K562 (cell line): ENCODE results near the gene COL4A6. TPM values are rescaled to one million over a fixed set of nuclear protein-coding genes. Genes with fewer than 3 reads are reported as not detected.

ENCODE experiments used
- ARID3A ChIP-seq: IDR thresholded peaks from 2 replicates; pipeline ENCODE4 v1.6.1; 2012; ENCODE audit warnings: low read depth, low read length, improper control_type of control experiment, borderline replicate concordance
- CGGBP1 ChIP-seq: fragments of 250-450 bp; sonication (Bioruptor Pico); IDR thresholded peaks from 2 replicates; pipeline ENCODE4 v1.9.0; 2021; ENCODE audit warnings: mild to moderate bottlenecking
- CHD2 ChIP-seq: IDR thresholded peaks from 2 replicates; pipeline ENCODE4 v1.6.1; 2011; ENCODE audit warnings: low read depth, low read length
- CREM ChIP-seq: IDR thresholded peaks from 2 replicates; pipeline ENCODE4 v1.6.1; 2014; ENCODE audit warnings: antibody characterized with exemption, low read depth
- CXXC5 ChIP-seq: fragments of 250-450 bp; sonication (Bioruptor Pico); IDR thresholded peaks from 2 replicates; pipeline ENCODE4 v1.8.0; 2022; ENCODE audit warnings: inconsistent platforms, mild to moderate bottlenecking, moderate library complexity
- ERF ChIP-seq: fragments of 450-650 bp; formaldehyde crosslinking; IDR thresholded peaks from 2 replicates; pipeline ENCODE4 v1.4.0; 2020; ENCODE audit warnings: mild to moderate bottlenecking, mixed read lengths
- FOXK2 ChIP-seq, 2 experiments: fragments of 450-650 bp; IDR thresholded peaks in 1 of 2; conservative IDR thresholded peaks in 1 of 2; 2 replicates each; pipeline ENCODE4 v1.6.1; 2016; ENCODE audit warnings: low read depth in 2 of 2, mild to moderate bottlenecking in 1 of 2
- IRF1 ChIP-seq: sonication (generic); formaldehyde crosslinking; IDR thresholded peaks from 2 replicates; pipeline ENCODE4 v1.8.0; 2022; ENCODE audit warnings: missing genetic modification reagents, mild to moderate bottlenecking, borderline replicate concordance
- KAT2B ChIP-seq: IDR thresholded peaks from one replicate; pipeline ENCODE4 v1.6.1; 2012; ENCODE audit warnings: low read depth, mild to moderate bottlenecking, control low read depth, inconsistent platforms, low read length, moderate library complexity
- KHSRP ChIP-seq: fragments of 450-650 bp; IDR thresholded peaks from 2 replicates; pipeline ENCODE4 v1.6.1; 2017
- KLF10 ChIP-seq: fragments of 250-450 bp; sonication (Bioruptor Pico); IDR thresholded peaks from 2 replicates; pipeline ENCODE4 v1.6.1; 2021; ENCODE audit warnings: matching md5 sums
- MBD1 ChIP-seq: fragments of 250-450 bp; sonication (Bioruptor Pico); IDR thresholded peaks from 2 replicates; pipeline ENCODE4 v1.8.0; 2022; ENCODE audit warnings: inconsistent platforms
- MTF1 ChIP-seq: fragments of 250-450 bp; sonication (Bioruptor Pico); IDR thresholded peaks from 2 replicates; pipeline ENCODE4 v1.9.0; 2021; ENCODE audit warnings: moderate library complexity, mild to moderate bottlenecking, inconsistent platforms, borderline replicate concordance
- MXI1 ChIP-seq: IDR thresholded peaks from 2 replicates; pipeline ENCODE4 v1.6.1; 2011; ENCODE audit warnings: low read depth, mild to moderate bottlenecking, improper control_type of control experiment, low read length
- NUFIP1 ChIP-seq: fragments of 450-650 bp; IDR thresholded peaks from 2 replicates; pipeline ENCODE4 v1.6.1; 2018; ENCODE audit not compliant: partially characterized antibody
- SNRNP70 ChIP-seq: fragments of 200-400 bp; formaldehyde crosslinking; optimal IDR thresholded peaks from 2 replicates; pipeline ENCODE3; 2017; ENCODE audit warnings: low read depth, low read length
- TAF15 ChIP-seq: fragments of 200-400 bp; formaldehyde crosslinking; IDR thresholded peaks from 2 replicates; pipeline ENCODE4 v1.6.1; 2017; ENCODE audit warnings: mild to moderate bottlenecking, low read depth, low read length, moderate library complexity
- ZBTB5 ChIP-seq: fragments of 450-650 bp; IDR thresholded peaks from 2 replicates; pipeline ENCODE4 v1.6.1; 2017; ENCODE audit warnings: antibody characterized with exemption
- ZBTB8A ChIP-seq: fragments of 450-650 bp; IDR thresholded peaks from 2 replicates; pipeline ENCODE4 v1.6.1; 2018; ENCODE audit warnings: mild to moderate bottlenecking, moderate library complexity; ENCODE audit not compliant: partially characterized antibody
- ZFP1 ChIP-seq: fragments of 450-650 bp; formaldehyde crosslinking; IDR thresholded peaks from 2 replicates; pipeline ENCODE4 v1.4.0; 2020; ENCODE audit warnings: mild to moderate bottlenecking, mixed read lengths
- ZNF124 ChIP-seq: sonication (generic); formaldehyde crosslinking; IDR thresholded peaks from 2 replicates; pipeline ENCODE4 v1.8.1; 2022; ENCODE audit warnings: missing genetic modification reagents
- ZNF75A ChIP-seq: fragments of 450-650 bp; formaldehyde crosslinking; IDR thresholded peaks from 2 replicates; pipeline ENCODE4 v1.4.0; 2020; ENCODE audit warnings: mild to moderate bottlenecking
- polyA plus RNA-seq, 8 experiments: library from polyadenylated mRNA; depleted of rRNA in 4 of 8; stranded (reverse) in 5 of 8; unstranded in 3 of 8; fragments of >200 nt; fragmentation: Nextera tagmentation in 2 of 8; fragmentation: Illumina TruSeq in 1 of 8; extraction: Ambion mirVana in 2 of 8; extraction: Trizol in 1 of 8; gene quantifications; 2 replicates each; pipeline versions ENCODE4 v1.2.1 to v1.2.3, GENCODE V29; 2011 to 2014; ENCODE audit warnings: inconsistent platforms in 1 of 8, missing spikeins in 1 of 8
- total RNA-seq, 7 experiments: library from RNA; depleted of rRNA in 6 of 7; stranded (reverse); fragments of >200 nt in 6 of 7; fragmentation: Illumina TruSeq in 2 of 7; extraction: Trizol in 2 of 7; gene quantifications; 2 replicates each; pipeline versions ENCODE4 v1.2.1 to v1.2.3, GENCODE V29; 2011 to 2021; ENCODE audit warnings: low replicate concordance in 1 of 7
- TF ChIP-seq, protein P1 (sequence below): fragments of 450-650 bp; IDR thresholded peaks from 2 replicates; pipeline ENCODE4 v1.6.1; 2016

Gene COL4A6
- total and polyA plus RNA-seq, 9 of the 15 experiments (the other 6 are each of a cell fraction or from before 2014, with no cell fraction given), result 0.02 to 0.05 TPM; not detected in 7

DNA sequence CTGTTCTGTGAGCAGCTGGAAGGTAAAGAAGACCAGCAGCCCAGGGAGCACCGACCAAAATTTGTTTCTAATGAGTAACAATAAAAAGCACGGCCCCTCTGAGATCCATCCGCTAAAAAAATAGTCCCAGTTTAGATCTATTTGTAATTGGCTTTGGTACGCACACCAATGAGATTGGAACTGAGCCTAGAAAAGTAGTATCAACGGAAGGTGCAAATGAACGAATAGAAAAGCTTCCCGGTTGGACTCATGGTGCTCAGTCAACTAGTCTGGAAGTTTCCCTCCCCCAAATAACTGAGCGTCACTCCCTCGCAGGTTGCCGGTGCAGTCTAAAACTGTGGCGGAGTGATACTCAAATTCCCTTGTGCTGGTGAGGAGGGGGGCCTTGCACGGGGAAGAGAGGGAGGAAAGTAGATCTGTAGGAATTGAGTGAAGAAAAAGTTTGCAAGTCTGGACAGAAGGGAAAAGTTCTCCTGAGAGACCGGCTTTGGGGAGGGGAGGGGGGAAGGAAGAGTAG lies 1.3 kb upstream of the COL4A6 start, which contains the start of gene COL4A5 (continued):
- TF ChIP-seq CHD2, result peak; percentile 62
- TF ChIP-seq, protein P1, sequence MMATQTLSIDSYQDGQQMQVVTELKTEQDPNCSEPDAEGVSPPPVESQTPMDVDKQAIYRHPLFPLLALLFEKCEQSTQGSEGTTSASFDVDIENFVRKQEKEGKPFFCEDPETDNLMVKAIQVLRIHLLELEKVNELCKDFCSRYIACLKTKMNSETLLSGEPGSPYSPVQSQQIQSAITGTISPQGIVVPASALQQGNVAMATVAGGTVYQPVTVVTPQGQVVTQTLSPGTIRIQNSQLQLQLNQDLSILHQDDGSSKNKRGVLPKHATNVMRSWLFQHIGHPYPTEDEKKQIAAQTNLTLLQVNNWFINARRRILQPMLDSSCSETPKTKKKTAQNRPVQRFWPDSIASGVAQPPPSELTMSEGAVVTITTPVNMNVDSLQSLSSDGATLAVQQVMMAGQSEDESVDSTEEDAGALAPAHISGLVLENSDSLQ, result no peak
- TF ChIP-seq CGGBP1, result no peak
- no peak for TF ChIP-seq KLF10 (CRISPR knock-in tag)
- no peak for TF ChIP-seq TAF15
- TF ChIP-seq KHSRP, result no peak
- TF ChIP-seq NUFIP1, result no peak
- no peak for TF ChIP-seq FOXK2 (conservative IDR thresholded peaks at IDR 0.05 in 1 of 2, IDR thresholded peaks at IDR 0.05 in 1 of 2; ENCODE audit: low read depth in 2 of 2)
- no peak for TF ChIP-seq ZBTB5
- no peak for TF ChIP-seq ZNF124 (CRISPR knock-in tag)
- no peak for TF ChIP-seq KAT2B
- TF ChIP-seq MBD1 (CRISPR knock-in tag), result no peak
- no peak for TF ChIP-seq SNRNP70
- no peak for TF ChIP-seq ERF
- TF ChIP-seq MTF1 (CRISPR knock-in tag), result no peak
- TF ChIP-seq ZBTB8A, result no peak
- no peak for TF ChIP-seq ZFP1 (CRISPR knock-in tag)
- TF ChIP-seq ZNF75A (CRISPR knock-in tag), result no peak
- TF ChIP-seq CXXC5 (CRISPR knock-in tag), result no peak; the same call in 1 of the 2 replicates
- no peak for TF ChIP-seq MXI1
- TF ChIP-seq CREM, result peak; percentile 16; the same call in 1 of the 2 replicates
- no peak for TF ChIP-seq IRF1
- 0 out of 2 replicates have a peak, but pooled peaks have one; percentile 18 for TF ChIP-seq ARID3A
